GM21619 (cell line): ENCODE data around the gene UVRAG.
"Not testable (repeated sequence)": the region's sequence is repeated elsewhere in the genome, so short reads cannot be mapped to it uniquely, and the experiment has no call there.

ENCODE experiments used
- ATAC-seq: cut with Tn5 transposase; IDR thresholded peaks from one replicate; pipeline ENCODE4 v1.9.1; 2021; ENCODE audit not compliant: unreplicated experiment

UVRAG gene

DNA sequence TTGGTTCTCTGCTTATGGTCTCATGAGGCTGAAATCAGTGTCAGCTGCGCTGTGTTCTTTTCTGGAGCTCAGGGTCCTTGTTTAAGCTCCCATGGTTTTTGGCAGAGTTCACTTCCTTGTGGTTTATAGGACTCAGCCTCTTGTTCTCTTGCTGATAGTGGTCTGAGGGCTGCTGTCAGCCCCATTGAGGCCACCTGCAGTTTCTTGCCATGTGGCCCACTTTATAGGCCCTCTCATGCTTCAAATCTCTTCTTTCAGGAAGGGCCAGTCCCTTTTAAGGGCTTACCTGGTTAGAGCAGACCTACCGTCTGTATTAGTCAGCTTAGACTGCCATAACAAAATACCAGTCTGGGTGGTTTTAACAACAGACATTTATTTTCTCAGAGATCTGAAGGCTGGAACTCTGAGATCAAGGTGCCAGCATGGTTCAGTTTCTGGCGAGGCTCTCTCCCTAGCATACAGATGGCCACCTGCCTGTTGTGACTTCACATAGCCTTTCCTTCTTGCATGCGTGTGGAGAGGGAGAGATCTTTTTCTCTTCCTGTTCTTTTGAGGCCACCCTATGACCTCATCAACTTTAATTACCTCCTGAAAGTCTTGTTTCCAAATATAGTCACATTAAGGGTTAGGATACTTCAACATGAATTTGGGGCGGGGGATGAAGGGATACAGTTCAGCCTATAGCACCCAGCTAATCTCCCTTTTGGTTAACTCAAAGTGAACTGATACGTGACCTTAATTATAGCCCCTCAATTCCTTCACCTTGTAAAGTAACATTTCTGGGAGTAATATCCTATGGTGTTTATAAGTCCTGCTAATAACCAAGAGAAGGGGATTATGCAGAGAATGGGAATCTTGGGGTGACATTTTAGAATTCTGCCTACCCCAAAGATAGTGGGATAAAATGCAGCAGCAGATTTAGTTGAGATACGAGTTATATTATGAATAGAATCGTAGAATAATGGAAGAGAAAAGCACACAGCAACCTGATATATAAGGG, 131.8 kb downstream of the UVRAG start:
- ATAC-seq = no peak

DNA sequence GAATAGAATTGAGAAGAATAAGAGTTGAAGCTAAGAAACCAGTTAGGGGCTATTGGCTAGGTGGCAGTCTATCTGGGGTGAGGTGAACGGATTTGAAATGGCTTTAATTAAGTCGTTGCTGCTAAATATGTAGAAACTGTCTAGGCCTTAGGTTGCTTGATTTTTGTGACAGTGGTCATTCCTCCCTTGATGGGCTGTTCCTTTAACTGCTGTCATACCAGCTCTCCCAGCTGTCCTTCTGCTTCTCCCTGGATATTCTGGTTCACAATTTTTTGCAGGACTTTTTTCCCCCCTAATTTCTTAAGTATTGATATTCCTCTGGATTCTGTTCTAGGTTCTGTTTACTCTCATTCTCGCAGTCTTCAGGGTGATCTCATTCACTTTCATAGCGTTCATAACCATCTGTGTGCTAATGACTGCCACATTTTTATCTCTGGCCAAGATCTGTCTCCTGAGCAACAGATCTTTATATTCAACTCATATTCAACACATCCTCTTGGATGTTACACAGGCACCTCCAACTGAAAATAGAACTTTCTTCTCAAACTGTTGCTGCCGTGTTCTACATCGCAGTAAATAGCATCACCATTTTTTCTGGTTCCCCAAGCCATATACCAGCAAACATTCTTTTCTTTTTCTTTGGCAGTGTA, 134.1 kb downstream of the UVRAG start:
- no peak for ATAC-seq

DNA sequence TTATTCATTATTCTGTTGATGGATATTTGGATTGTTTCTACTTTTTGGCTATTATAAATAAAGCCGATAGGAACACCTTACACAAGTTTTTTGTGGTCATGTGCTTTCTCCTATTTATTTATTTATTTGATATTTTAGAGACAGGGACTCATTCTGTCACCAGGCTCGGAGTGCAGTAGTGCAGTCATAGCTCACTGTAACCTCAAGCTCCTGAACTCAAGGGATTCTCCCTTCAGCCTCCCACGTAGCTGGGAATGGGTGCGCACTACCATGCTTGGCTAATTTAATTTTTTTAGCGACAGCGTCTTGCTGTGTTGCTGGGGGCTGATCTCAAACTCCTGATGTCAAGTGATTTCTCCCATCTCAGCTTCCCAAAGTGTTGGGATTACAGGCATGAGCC, 135.1 kb downstream of the UVRAG start:
- ATAC-seq = no peak

DNA sequence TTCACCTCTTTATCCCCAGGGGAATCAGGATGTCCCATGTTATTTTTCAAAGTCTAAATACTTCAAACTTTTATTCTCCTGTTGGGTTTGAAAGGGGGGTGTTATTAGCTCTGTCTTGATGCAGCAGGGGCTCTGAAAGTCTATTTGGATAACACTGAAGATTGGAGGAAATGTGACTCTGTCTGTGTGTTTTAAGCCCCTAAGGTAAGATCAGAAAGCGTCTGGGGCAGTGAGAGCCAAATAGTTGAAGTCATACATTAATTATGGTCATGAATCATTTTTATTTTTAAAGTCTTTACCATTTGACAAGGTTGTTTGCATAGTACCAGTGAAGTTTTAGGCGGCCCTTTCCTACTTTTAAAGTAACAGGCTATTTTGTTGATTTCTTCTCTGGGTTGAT, 139.0 kb downstream of the UVRAG start:
- ATAC-seq = no peak

DNA sequence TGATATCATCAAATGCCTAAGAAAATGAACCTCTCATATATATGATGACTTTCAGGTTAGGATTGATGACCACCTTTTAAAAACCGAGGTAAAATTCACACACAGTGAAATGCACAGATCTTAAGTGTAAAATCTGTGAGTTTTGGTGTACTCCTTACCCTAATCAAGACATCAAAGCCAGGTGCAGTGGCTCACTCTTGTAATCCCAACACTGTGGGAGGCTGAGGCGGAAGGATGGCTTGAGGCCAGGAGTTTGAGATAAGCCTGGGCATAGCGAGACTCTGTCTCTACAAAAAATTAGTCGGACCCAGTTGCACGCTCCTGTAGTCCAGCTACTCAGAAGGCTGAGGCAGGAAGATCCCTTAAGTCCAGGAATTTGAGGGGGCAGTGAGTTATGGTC, 140.4 kb downstream of the UVRAG start:
- no peak for ATAC-seq

DNA sequence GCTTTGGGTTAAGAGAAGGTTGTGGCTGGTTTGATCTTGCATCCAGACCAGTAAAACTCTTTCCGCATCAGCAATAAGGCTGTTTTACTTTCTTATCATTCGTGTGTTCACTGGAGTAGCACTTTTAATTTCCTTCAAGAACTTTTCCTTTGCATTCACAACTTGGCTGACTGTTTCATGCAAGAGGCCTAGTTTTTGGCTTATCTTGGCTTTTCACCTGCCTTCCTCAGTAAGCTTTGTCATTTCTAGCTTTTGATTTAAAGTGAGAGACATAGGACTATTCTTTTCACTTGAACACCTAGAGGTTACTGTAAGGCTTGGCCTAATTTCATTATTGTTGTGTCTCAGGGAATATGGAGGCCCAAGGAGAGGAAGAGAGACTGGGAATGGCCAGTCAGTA, 144.5 kb downstream of the UVRAG start:
- ATAC-seq = no peak

DNA sequence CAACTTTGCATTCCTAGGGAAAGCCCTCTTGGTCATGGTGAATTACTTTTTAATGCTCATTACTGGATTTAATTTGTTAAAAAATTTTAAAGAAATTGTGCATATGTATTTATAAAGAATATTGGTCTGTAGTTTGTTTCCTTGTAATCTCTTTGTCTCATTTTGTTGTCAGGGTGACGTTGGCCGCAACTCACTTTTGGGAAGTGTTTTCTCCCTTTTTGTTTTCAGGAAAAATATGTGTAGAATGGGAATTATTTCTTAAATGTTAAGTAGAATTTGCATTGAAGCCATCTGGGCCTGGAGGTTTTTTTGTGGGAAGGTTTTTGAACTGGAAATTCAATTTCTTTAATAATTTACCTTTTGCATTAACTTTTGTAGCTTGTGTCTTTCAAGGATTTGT, 149.1 kb downstream of the UVRAG start:
- ATAC-seq = no peak

DNA sequence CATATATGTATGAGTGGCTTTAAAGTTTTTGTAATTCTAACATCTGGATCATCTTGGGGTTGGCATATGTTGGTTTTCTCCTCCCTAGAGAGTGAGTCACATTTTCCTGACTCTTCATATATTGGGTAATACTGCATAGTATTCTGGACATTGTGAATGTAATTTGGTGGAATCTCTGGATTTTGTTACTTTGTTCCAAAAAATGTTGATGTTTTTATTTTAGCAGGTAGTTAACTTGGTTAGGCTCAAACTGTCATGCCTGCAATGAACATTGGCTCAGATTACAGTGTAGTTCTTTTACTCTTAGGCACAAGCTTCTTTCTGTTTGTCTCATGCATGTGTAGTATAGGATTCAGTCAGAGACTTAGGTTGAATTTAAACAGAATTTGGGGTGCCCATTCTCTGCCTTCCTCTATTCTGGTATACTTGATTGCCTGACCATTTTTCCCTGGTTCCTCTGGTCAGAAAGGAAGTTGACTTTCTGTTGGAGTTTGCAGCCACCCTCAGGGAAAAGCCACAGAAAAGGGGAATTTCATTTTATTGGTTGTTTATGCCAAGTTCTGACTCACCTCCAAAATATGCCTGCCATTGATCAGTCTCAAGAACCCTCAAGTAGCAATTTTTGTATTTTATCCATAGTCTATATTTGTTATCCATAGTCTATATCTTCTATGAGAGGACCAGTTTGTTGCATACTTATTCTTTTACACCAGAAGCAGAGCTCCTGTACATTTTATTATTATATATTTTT, 151.7 kb downstream of the UVRAG start:
- ATAC-seq = no peak

DNA sequence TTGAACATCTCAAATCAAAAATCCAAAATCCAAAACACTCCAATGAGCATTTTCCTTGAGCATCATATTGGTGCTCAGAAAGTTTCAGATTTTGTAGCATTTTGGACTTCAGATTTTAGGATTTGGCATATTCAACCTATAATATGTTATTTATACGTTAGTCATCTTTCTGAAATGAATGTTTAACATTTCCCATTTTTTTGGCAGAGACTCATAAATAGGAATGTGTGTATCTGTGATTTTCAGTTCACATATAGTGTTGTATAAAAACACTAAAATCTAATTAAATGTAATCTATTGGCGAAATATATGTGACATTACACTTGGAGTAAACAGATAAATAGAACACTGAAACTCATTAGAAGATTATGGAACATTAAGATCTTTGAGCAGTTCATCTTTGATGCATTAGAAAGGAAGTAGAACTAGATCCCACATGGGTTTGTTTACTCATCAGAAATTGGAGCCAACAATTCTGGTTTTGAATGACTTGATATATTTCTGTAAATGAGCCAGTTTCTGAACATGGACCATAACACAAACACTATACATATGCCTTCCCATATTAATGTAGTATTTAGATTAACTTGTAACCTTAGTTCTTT, 153.1 kb downstream of the UVRAG start:
- ATAC-seq = no peak

DNA sequence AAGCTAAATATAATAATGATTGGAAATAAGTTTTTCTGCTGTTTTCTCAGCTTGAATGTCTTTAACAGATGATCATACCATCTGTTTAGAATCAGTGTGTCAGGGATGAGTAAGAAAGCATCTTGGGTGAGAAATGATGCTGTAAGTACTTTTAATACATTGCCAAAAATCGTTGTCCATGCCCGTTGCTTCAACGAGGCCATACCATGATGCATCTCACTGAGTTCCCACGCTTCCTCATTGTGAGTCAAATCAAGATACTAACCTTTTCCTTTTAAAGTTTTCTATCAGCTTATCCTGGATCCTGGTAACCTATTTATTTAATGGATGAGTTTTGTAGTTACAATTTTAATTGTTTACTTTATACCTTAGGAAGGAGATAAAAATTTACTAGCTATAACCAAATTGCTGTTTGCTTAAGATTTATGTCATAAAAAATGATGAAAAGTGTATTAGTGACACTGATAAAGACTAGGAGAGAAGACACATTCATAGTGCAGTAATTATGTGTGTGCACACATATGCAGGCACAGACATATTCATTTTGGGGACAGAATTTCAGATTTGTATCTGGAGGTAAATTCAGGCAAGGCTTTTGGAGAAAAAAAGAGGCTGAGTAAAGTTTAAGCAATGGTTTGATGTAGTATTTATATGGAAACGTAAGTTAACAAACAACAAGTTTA, 154.8 kb downstream of the UVRAG start:
- ATAC-seq = no peak

DNA sequence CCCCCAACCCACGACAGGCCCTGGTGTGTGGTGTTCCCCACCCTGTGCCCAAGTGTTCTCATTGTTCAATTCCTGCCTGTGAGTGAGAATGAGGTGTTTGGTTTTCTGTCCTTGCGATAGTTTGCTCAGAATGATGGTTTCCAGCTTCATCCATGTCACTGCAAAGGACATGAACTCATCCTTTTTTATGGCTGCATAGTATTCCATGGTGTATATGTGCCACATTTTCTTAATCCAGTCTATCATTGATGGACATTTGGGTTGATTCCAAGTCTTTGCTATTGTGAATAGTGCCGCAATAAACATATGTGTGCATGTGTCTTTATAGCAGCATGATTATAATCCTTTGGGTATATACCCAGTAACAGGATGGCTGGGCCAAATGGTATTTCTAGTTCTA, 158.7 kb downstream of the UVRAG start:
- not testable (repeated sequence) for ATAC-seq

DNA sequence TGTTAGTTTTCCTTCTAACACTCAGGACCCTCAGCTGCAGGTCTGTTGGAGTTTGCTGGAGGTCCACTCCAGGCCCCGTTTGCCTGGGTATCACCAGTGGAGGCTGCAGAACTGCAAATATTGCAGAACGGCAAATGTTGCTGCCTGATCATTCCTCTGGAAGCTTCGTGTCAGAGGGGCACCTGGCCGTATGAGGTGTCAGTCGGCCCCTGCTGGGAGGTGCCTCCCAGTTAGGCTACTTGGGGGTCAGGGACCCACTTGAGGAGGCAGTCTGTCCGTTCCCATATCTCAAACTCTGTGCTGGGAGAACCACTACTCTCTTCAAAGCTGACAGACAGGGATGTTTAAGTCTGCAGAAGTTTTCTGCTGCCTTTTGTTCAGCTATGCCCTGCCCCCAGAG, 164.1 kb downstream of the UVRAG start:
- ATAC-seq = not testable (repeated sequence)

DNA sequence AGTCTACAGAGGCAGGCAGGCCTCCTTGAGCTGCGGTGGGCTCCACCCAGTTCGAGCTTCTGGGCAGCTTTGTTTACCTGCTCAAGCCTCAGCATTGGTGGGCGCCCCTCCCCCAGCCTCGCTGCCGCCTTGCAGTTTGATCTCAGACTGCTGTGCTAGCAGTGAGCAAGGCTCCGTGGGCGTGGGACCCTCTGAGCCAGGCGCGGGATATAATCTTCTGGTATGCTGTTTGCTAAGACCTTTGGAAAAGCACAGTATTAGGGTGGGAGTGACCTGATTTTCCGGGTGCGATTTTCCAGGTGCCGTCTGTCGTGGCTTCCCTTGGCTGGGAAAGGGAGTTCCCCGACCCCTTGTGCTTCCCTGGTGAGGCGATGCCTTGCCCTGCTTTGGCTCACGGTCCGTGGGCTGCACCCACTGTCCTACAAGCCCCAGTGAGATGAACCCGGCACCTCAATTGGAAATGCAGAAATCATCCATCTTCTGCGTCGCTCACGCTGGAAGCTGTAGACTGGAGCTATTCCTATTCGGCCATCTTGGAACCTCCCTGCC, 164.5 kb downstream of the UVRAG start:
- not testable (repeated sequence) for ATAC-seq

DNA sequence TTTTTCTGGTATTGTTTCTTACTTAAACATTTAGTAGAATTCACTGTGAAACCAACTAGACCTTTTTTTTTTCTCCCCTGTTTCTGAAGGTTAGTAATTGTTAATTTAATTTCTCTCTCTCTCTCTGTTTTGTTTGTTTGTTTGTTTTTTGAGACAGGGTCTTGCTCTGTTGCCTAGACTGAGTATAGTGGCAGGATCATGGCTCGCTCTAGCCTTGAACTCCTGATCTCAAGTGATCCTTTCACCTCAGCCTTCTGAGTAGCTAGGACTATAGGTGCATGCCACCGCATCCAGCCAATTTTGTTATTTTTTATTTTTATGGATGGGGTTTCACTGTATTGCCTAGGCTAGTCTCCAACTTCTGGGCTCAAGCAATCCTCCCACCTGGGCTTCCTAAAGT, 165.0 kb downstream of the UVRAG start:
- no peak for ATAC-seq

DNA sequence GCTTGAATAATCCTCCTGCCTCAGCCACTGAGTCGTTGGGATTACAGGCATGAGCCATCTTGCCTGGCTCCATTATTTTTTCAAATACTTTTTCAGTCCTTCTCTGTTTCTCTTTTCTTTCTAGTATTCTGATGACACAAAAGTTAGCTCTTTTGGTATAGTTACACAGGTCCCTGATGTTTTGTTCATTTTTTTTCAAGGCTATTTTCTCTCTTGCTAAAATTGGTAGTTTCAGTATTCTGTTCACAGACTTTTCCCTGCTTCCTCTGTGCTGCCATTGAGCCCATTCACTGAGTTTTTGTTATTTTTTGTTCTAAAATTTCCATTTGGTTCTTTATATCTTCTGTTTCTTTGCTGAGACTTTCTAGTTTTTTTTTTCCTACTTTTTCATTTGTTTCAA, 166.5 kb downstream of the UVRAG start:
- ATAC-seq = no peak

DNA sequence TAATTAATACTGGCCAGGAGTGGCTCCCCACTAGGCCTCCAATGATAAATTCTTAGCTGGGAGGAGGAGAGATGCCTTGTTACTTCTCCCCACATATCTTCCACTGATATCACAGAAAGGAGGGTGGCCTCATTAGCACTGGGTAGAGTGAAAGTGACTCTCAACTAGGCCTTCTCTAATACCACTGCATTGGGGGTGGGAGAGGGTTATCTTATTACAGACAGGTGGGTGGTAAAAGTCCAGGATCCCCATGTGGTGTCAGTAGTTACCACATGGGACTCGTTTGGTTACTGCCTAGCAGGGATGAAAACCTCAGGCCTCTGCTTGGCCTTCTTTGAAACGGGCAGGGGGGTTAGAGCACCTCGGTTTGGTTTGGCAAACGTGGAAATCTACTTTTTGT, 167.3 kb downstream of the UVRAG start:
- no peak for ATAC-seq

DNA sequence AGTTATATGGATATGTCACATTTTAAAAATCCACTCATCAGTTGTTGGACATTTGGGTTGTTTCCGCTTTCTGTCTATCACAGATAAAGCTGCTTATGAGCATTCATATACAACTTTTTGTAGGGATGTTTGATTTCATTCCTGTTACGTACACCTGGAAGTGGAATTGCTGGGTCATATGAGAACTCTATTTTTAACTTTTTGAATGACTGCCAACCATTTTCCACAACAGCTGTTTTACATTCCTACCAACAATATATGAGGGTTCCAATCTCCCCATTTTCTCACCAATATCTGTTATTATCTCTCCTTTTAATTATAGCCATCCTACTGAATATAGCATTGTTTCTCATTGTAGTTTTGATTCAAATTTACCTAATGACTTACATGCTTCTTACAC, 172.0 kb downstream of the UVRAG start:
- ATAC-seq = no peak

DNA sequence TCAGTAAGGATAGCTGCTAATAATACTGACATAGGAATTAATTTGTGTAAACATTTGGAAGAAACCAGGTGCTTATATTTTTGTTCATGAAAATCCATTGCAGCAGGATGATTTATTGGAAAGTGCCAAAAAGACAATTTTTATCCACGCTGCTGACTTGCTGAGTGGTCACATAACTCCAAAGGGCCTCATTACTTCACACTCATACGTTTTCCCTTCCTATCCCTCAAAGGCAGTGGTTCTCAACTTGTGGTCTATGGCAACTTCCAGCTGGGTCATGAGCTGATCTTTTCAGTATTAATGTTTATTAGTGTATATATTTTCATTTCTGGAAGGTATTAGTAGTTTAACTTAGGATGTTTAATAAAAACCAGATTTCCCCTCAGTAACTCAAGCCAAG, 178.1 kb downstream of the UVRAG start:
- no peak for ATAC-seq

DNA sequence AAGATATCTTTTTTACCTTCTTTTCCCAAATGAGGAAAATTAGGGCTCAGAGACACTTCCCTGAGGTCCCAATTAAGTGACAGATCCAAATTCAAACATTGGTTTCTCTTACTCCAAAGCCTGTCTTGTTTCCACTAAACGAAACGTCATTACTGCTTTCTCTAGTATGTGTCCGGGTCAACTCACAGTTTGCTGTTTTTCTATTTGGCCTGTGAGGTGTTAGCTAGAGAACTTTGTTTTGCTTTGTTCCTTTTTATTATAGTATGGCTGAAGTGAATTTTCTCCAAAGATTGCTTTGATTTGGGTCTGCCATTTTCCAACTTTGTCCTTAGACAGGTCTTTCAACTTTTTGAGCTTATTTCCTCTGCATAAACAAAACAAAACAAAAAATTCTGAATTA, 179.6 kb downstream of the UVRAG start:
- no peak for ATAC-seq
